Ovary (tissue), 9 donors: ENCODE results near the gene SLC6A18. TPM values are rescaled to one million over a fixed set of nuclear protein-coding genes. Genes with fewer than 3 reads are reported as not detected.

ENCODE experiments used
- DNase-seq, 5 donors: peaks; one replicate each; pipeline ENCODE4 v3.0.0-alpha.2; 2019 to 2020
- H3K27ac ChIP-seq, 2 donors: fragments of 200-600 bp; one replicate each; pipeline versions ENCODE4 v1.5.1 to v1.8.0; 2019 to 2022
- H3K27me3 ChIP-seq: fragments of 200-600 bp; one replicate; pipeline ENCODE4 v1.8.0; 2022
- H3K36me3 ChIP-seq: fragments of 200-600 bp; sonication (generic); one replicate; pipeline ENCODE4 v1.5.1; 2019
- H3K4me1 ChIP-seq: one replicate; pipeline ENCODE4 v1.8.1; 2013; ENCODE audit warnings: mild to moderate bottlenecking, moderate library complexity; ENCODE audit not compliant: insufficient read depth
- H3K4me3 ChIP-seq: fragments of 200-600 bp; sonication (generic); one replicate; pipeline ENCODE4 v1.5.1; 2017
- H3K9me3 ChIP-seq, 2 donors: fragments of 200-600 bp in 1 of 2; sonication (generic) in 1 of 2; one replicate each; pipeline versions ENCODE4 v1.5.1 to v1.8.1; 2013 to 2019; ENCODE audit warnings: mild to moderate bottlenecking in 1 of 2, moderate library complexity in 1 of 2
- CTCF ChIP-seq, 3 donors: fragments of 450-650 bp in 2 of 3; fragments of 200-600 bp in 1 of 3; IDR thresholded peaks; one replicate each; pipeline versions ENCODE4 v1.5.1 to v1.8.0; 2016 to 2022; ENCODE audit warnings: antibody characterized with exemption in 3 of 3, mild to moderate bottlenecking in 1 of 3
- EP300 ChIP-seq: sonication (generic); formaldehyde crosslinking; IDR thresholded peaks from one replicate; pipeline ENCODE4 v1.6.1; 2017; ENCODE audit warnings: antibody characterized with exemption
- POLR2A ChIP-seq: fragments of 450-650 bp; IDR thresholded peaks from one replicate; pipeline ENCODE4 v1.6.1; 2017; ENCODE audit warnings: antibody characterized with exemption, mild to moderate bottlenecking, moderate library complexity
- WGBS, 3 donors: extraction: QIAGEN DNeasy Blood & Tissue Kit in 1 of 3; methylation state at CpG; one replicate each; pipeline versions ENCODE4 v1.1.5 to v1.1.7; 2013 to 2017; 5-methylcytosine and 5-hydroxymethylcytosine counted together
- intact Hi-C, 4 donors: fragments of 100-400 bp; cut with DNase I; formaldehyde crosslinking; loops; one replicate each; pipeline versions ENCODE4 v1.11.0 to v1.15.1; 2022 to 2023
- polyA plus RNA-seq, 2 donors: library from polyadenylated mRNA; stranded (reverse); fragments of 200-250 nt in 1 of 2; fragments of 350-450 nt in 1 of 2; fragmentation: Illumina TruSeq in 1 of 2; extraction: RNeasy Lipid Tissue Mini Kit (QIAGEN cat#74804) in 1 of 2; gene quantifications; one replicate each; pipeline ENCODE4 v1.2.3, GENCODE V29; 2013 to 2014
- total RNA-seq, 7 donors: library from RNA; depleted of rRNA in 2 of 7; stranded (reverse); fragments of >200 nt in 2 of 7; fragmentation: NEBNext Ultra II Directional in 3 of 7; extraction: Animal tissue kit (Norgen Biotek cat#: 25700) in 3 of 7; gene quantifications; one replicate each; pipeline versions ENCODE4 v1.1.0 to v1.2.4, GENCODE V29; 2016 to 2023
- donor health status: DM: no; HTN: no; CAD: no; lungs with moderate emphysema.
- donor health status: DM: no; HTN: no; CAD: no.
- donor health status: Bipolar disorder and iron deficiency.
- donor health status: DM: yes; HTN: yes; CAD: no.
- donor health status: DM: no; HTN: no; CAD: no.
- donor health status: DM: yes; HTN: yes; CAD: no.

SLC6A18 gene
- total and polyA plus RNA-seq, 9 donors, result not detected

DNA sequence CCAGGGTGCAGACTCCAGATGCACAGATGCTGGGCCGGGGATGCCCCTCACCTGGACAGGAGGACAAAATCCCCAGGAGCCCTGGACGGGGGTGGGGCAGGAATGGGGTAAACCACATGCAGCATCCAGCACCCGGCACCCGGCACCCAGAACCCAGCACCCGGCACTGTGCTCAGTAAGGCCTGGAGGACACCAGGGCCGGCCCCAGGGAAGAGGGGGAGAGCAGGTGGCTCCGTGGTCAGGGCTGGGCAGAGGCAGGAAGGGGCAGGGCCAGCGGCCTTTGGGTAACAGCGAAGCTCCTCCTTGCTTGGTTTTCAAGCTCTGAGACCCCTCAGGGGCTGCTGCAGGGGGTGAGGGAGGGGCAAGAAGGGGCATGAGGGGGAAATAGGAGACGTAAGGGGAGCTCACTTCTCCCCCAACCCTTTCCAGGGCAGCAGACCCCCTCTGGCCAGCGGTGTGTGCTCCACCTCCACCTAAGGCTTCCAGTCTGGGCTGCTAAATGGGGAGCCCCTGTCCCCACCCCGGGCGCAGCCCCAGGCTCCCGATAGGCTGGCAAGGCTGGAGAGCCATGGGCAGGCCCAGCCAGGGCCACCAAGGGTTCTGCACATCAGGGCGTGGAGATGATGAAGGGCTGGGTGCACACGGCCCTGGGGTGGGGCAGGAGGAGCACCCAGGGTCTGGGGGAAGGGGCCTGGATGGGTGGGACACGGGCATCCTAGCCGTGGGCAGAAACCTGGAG lies 41.6 kb upstream of the SLC6A18 start:
- H3K4me3 ChIP-seq, result no peak overlapping the region
- intact Hi-C loops, result loop anchor here in 2 of 4 donors (10.0 kb wide), 2 partner anchors 461 to 471 kb away; no protein-coding TSS in a partner anchor
- no peaks in the 10 kb centered on the region for H3K9me3 ChIP-seq
- no peak overlapping the region for H3K27ac ChIP-seq
- TF ChIP-seq EP300 (no peak), CTCF (IDR thresholded peaks at IDR 0.05) (no peak), POLR2A (no peak)
- H3K27me3 ChIP-seq, result no peaks in the 10 kb centered on the region
- DNase-seq, result no peak
- no peaks in the 10 kb centered on the region for H3K4me1 ChIP-seq
- H3K36me3 ChIP-seq, result no peaks in the 10 kb centered on the region
- 75 to 76% (median 76%) methylated on average over 15 to 18 of the region's 18 CpGs for WGBS, 3 donors

DNA sequence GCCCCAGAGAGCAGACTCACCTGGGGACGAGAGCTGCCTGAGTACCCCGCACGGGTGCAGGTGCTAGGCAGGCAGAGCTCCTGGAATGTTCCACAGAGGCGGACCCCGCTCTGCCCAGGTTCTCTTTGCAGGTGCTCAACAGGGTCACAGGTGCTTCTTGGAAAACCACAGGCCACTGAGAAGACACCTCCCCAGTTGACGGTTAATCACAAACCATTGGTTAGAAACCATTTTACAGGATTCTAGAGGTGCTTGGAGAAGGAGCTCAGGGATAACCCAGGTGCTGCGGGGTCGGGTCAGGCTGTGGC lies 41.1 kb upstream of the SLC6A18 start:
- no peaks in the 10 kb centered on the region for H3K36me3 ChIP-seq
- no peaks in the 10 kb centered on the region for H3K9me3 ChIP-seq
- no peaks in the 10 kb centered on the region for H3K4me1 ChIP-seq
- WGBS, 3 donors, result 94 to 95% (median 95%) methylated on average over 8 of the region's 8 CpGs
- no peak overlapping the region for H3K27ac ChIP-seq
- no peaks in the 10 kb centered on the region for H3K27me3 ChIP-seq
- no peak for DNase-seq
- TF ChIP-seq CTCF (IDR thresholded peaks at IDR 0.05) (no peak), EP300 (no peak), POLR2A (no peak)
- intact Hi-C loops, result loop anchor here in 2 of 4 donors (10.0 kb wide), 2 partner anchors 461 to 471 kb away; no protein-coding TSS in a partner anchor
- H3K4me3 ChIP-seq, result no peak overlapping the region

- Histone ChIP-seq H3K4me1 (no peaks in the 10 kb centered on the region), H3K27ac (no peak overlapping the region), H3K27me3 (no peaks in the 10 kb centered on the region), H3K4me3 (no peak overlapping the region), H3K36me3 (no peaks in the 10 kb centered on the region), H3K9me3 (no peaks in the 10 kb centered on the region)
- DNase-seq, result no peak
- whole genome bisulfite sequencing, 3 donors, result 87 to 91% (median 90%) methylated on average over 7 of the region's 7 CpGs
- intact Hi-C loops, result loop anchor here in 2 of 4 donors (10.0 kb wide), 2 partner anchors 460 to 470 kb away; no protein-coding TSS in a partner anchor
- TF ChIP-seq CTCF (IDR thresholded peaks at IDR 0.05), result no peak
- TF ChIP-seq EP300, result no peak
- TF ChIP-seq POLR2A, result no peak
These were observed 40.7 kb upstream of the SLC6A18 start for GRCh38 chr5:1184481-1184880.

DNA sequence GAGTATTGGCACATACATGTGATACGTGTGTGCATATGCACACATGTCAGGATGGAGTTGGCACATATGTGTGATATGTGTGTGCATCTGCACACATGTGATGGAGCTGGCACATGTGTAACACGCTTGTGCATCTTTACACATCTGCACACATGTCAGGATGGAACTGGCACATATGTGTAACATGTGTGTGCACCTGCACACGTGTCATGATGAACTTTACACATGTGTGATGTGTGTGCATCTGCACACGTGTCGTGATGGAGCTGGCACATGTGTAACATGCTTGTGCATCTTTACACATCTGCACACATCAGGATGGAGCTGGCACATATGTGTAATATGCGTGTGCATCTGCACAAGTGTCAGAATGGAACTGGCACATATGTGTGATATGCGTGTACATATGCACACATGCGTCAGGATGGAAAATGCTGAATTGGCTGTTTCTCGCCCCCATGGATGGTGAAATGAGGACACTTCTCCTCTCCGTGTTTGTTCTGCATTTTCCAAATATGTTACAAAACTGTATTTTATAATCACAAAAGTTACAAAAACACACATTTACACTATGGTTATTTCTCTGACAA lies 40.0 kb upstream of the SLC6A18 start:
- no peak overlapping the region for H3K27ac ChIP-seq
- 86 to 92% (median 88%) methylated on average over 10 of the region's 10 CpGs for WGBS, 3 donors
- TF ChIP-seq EP300, result no peak
- no peak for TF ChIP-seq POLR2A
- no peak for TF ChIP-seq CTCF (IDR thresholded peaks at IDR 0.05)
- no peak for DNase-seq
- H3K27me3 ChIP-seq, result no peaks in the 10 kb centered on the region
- intact Hi-C loops, result loop anchor here in 2 of 4 donors (10.0 kb wide), 2 partner anchors 460 to 470 kb away; no protein-coding TSS in a partner anchor
- H3K36me3 ChIP-seq, result no peaks in the 10 kb centered on the region
- H3K4me1 ChIP-seq, result no peaks in the 10 kb centered on the region
- no peak overlapping the region for H3K4me3 ChIP-seq
- no peaks in the 10 kb centered on the region for H3K9me3 ChIP-seq
